ENCODE measurements around the gene FERMT3. TPM values are rescaled to one million over a fixed set of nuclear protein-coding genes. Genes with fewer than 3 reads are reported as not detected.
A peak's percentile ranks its signal among the peaks of the same experiment; 100 is the strongest.

FERMT3 gene
- total RNA-seq, 1 experiment from 2014 or later: 72.7 TPM

DNA sequence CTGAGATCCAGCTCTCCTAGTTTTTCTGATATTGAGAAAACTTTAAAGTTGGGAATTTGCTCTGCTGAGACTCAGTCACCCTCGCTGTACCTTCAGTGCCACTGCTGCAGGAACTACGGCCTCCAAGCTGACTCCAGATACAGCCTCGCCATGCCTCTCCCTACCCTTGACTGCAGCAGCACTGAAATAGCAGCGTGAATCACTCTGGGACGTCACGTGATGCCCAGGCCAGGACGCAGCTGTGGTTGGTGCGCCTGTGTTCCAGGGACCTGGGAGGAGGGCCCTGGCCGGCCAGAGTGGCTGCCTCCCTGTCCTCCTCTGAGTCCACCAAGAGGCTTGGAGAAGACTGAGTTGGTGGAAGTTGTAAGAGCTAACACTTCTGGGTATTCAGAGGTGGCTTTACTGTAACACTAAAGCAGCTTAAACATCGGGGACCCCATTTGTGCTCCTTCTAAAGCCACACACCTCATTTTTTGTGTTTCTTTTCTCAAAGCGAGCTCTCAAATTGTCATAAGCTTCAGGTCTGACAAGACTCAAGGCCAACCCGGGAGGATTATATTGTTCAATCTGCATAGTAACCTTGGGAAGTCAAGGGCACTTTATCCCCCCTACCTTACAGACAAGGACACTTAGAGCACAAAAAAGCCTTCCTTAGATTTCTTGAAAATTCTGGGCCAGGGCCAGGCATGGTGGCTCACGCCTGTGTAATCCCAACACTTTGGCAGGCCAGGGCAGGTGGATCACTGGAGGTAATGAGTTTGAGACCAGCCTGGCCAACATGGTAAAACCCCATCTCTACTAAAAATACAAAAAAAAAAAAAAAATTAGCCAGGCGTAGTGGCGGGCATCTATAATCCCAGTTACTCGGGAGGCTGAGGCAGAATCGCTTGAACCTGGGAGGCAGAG, 24.8 kb upstream of the FERMT3 start:
- H3K27ac ChIP-seq (ENCODE audit: low read length): peak overlapping the region; percentile 20
- peak overlapping the region; percentile 50 for H3K9ac ChIP-seq (ENCODE audit: low read length)
- peak overlapping the region; percentile 59 for H3K4me2 ChIP-seq (ENCODE audit: low read depth, low read length, poor library complexity, severe bottlenecking)
- H3K36me3 ChIP-seq (ENCODE audit: insufficient read depth, low read length): peaks cover 8% of the 10 kb centered on the region; the same call in 1 of the 2 replicates
- H3K4me3 ChIP-seq (ENCODE audit: low read length): peak overlapping the region; percentile 15; the same call in 1 of the 2 replicates
- H4K20me1 ChIP-seq (ENCODE audit: insufficient read depth, low read depth, low read length): no peaks in the 10 kb centered on the region
- H3K4me1 ChIP-seq (ENCODE audit: low read length): peaks cover 36% of the 10 kb centered on the region
- H3K9me3 ChIP-seq (ENCODE audit: low read length): peaks cover 5% of the 10 kb centered on the region; the same call in 1 of the 2 replicates
- peak overlapping the region; percentile 6; the same call in 1 of the 2 replicates for H2AFZ ChIP-seq (ENCODE audit: low read length)
- peak; percentile 86 for DNase-seq
- H3K9me2 ChIP-seq (replicated peaks; ENCODE audit: insufficient read depth, low read length): no peaks in the 10 kb centered on the region
- H3K27me3 ChIP-seq (ENCODE audit: low read length): no peaks in the 10 kb centered on the region
- peaks cover 20% of the 10 kb centered on the region for H3K79me2 ChIP-seq (ENCODE audit: low read length)

- Histone ChIP-seq H3K9me2 (replicated peaks; ENCODE audit: insufficient read depth, low read length) (no peaks in the 10 kb centered on the region), H3K36me3 (ENCODE audit: insufficient read depth, low read length) (peaks cover 12% of the 10 kb centered on the region), H3K79me2 (ENCODE audit: low read length) (peaks cover 20% of the 10 kb centered on the region), H3K4me3 (ENCODE audit: low read length) (peak overlapping the region; percentile 78; the same call in 1 of the 2 replicates), H3K9me3 (ENCODE audit: low read length) (peaks cover 5% of the 10 kb centered on the region; the same call in 1 of the 2 replicates), H2AFZ (ENCODE audit: low read length) (no peak overlapping the region), H3K4me2 (ENCODE audit: low read depth, low read length, poor library complexity, severe bottlenecking) (peak overlapping the region; percentile 95), H4K20me1 (ENCODE audit: insufficient read depth, low read depth, low read length) (peaks cover 6% of the 10 kb centered on the region; the same call in 1 of the 2 replicates), H3K27me3 (ENCODE audit: low read length) (no peaks in the 10 kb centered on the region), H3K27ac (ENCODE audit: low read length) (no peak overlapping the region), H3K9ac (ENCODE audit: low read length) (peak overlapping the region; percentile 83), H3K4me1 (ENCODE audit: low read length) (peaks cover 36% of the 10 kb centered on the region)
- DNase-seq: no peak
Measured at GRCh38 chr11:64183890-64184289, 22.6 kb upstream of the FERMT3 start.

DNA sequence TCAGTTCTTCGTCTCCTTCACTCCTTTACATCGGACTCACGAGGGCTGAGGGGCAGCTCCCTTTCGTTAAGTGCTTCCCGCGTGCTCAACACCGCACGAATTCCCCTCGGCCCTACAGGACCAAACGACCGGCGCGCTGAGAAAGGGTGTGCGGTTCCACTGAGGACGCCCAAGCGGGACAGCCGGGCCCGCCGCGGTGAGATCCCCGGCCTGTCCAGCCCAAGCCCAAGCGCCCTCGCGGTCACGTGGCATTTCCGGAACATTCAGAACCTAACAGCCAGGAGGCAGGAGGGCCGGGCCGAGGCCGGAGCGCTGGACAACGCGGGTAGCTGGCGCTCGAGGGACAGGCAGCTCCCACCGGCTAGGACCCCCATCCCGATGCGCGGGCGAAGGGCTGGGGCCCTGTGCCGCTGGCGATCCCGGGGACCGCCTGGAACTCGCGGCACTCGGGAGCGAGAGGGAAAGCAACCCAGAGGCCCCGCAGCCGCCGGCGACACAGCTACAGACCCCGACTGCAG, 21.3 kb upstream of the FERMT3 start:
- H3K4me3 ChIP-seq (ENCODE audit: low read length): peak overlapping the region; percentile 78
- H3K27me3 ChIP-seq (ENCODE audit: low read length): no peaks in the 10 kb centered on the region

DNA sequence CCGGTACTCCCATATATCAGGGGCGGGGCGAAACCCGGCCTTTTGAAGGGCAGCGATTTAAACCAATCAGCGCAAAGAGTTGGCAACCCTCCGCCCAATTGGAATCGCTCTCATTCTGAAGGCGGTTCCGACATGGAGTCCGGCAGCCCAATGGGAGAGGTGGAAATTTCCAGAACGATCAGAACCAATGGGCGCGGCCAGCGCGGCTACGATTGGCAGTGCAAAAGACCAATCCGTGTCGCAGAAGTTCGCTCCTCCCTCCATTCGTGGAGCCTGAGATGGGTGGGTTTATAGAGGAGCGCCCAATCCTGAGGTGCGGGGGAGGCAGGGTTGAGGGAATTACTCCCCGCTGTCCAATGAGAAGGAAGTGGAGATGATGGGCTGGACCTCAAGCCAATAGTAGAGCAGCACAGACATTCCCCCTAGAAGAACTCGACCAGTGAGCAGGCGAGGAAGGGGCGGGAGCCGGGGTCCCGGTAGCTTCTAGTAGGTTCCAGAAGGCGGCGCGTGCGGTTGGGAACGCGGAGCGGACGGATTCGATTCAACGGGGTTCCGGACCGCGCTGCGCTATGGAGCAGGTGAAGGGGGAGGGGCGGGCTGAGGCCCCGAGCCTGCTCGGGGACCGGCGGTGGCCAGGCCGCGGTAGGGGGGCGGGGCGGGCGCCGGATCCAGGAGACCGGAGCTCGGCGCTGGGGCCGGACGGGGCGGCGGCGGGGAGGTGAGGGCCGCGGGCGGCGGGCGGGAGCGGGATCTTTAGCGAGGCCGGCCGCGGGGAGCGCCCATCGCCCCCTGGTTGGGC, 20.6 kb upstream of the FERMT3 start, which contains the start of gene STIP1:
STIP1 (plus strand) TSS at position 479 of the 799 bp plus-strand sequence; CDS start at position 570, 91 bp downstream.
- H3K4me2 ChIP-seq (ENCODE audit: low read depth, low read length, poor library complexity, severe bottlenecking): peak within 1 kb of the TSS; percentile 95
- peak; percentile 100 for DNase-seq
- peak within 1 kb of the TSS; percentile 52 for H3K27ac ChIP-seq (ENCODE audit: low read length)
- no peaks in the 10 kb centered on the region for H3K27me3 ChIP-seq (ENCODE audit: low read length)
- H3K36me3 ChIP-seq (ENCODE audit: insufficient read depth, low read length): peaks cover 13% of the 10 kb centered on the region
- H2AFZ ChIP-seq (ENCODE audit: low read length): no peak within 1 kb of the TSS
- peaks cover 22% of the 10 kb centered on the region; the same call in 1 of the 2 replicates for H4K20me1 ChIP-seq (ENCODE audit: insufficient read depth, low read depth, low read length)
- H3K9ac ChIP-seq (ENCODE audit: low read length): peak within 1 kb of the TSS; percentile 83
- H3K4me3 ChIP-seq (ENCODE audit: low read length): peak within 1 kb of the TSS; percentile 78
- no peaks in the 10 kb centered on the region for H3K9me2 ChIP-seq (replicated peaks; ENCODE audit: insufficient read depth, low read length)
- H3K9me3 ChIP-seq (ENCODE audit: low read length): no peaks in the 10 kb centered on the region
- peaks cover 27% of the 10 kb centered on the region for H3K79me2 ChIP-seq (ENCODE audit: low read length)
- peaks cover 34% of the 10 kb centered on the region for H3K4me1 ChIP-seq (ENCODE audit: low read length)

More for the DNA sequence above, 21.3 kb upstream of the FERMT3 start:
- Histone ChIP-seq H3K27ac (ENCODE audit: low read length) (peak overlapping the region; percentile 52), H3K9me3 (ENCODE audit: low read length) (no peaks in the 10 kb centered on the region), H3K36me3 (ENCODE audit: insufficient read depth, low read length) (peaks cover 13% of the 10 kb centered on the region), H2AFZ (ENCODE audit: low read length) (no peak overlapping the region), H3K4me2 (ENCODE audit: low read depth, low read length, poor library complexity, severe bottlenecking) (peak overlapping the region; percentile 95), H3K4me1 (ENCODE audit: low read length) (peaks cover 36% of the 10 kb centered on the region), H3K9ac (ENCODE audit: low read length) (peak overlapping the region; percentile 83), H3K79me2 (ENCODE audit: low read length) (peaks cover 20% of the 10 kb centered on the region), H3K9me2 (replicated peaks; ENCODE audit: insufficient read depth, low read length) (no peaks in the 10 kb centered on the region), H4K20me1 (ENCODE audit: insufficient read depth, low read depth, low read length) (peaks cover 16% of the 10 kb centered on the region; the same call in 1 of the 2 replicates)
- peak; percentile 77 for DNase-seq

DNA sequence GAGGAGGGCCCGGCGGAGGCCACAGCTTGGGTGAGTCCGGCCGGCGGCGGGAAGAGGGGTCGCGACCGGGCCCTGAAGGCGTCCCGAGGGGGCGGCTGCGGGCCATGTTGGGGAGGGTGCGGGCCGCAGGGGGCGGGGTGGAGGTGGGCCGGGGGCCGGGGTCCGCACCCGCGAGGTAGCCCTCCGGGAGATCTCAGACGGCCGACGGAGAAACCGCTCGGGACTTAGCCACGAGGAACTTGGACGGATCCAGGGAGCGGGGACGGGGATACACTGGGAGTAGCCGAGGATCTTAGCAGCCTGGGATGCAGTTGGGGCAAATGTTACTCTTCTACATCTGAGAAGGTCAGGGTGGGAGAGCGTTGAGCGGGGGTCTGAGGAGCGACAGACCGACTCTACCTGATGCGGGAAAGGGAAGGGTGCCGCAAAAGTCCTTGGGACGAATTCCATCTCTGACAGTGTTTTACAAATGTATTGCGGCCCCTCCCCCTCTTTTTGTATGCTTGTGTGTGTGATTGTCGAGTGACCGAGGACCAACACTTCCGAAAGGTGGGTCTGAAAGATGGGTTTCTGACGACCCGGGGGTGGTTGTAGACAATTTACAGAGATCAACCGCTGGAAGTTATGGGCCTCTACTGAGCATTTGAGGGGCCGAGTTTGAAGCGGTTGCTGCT, 19.9 kb upstream of the FERMT3 start:
- H3K79me2 ChIP-seq (ENCODE audit: low read length): peaks cover 34% of the 10 kb centered on the region
- peaks cover 13% of the 10 kb centered on the region for H3K36me3 ChIP-seq (ENCODE audit: insufficient read depth, low read length)
- H4K20me1 ChIP-seq (ENCODE audit: insufficient read depth, low read depth, low read length): peaks cover 23% of the 10 kb centered on the region; the same call in 1 of the 2 replicates
- no peaks in the 10 kb centered on the region for H3K9me2 ChIP-seq (replicated peaks; ENCODE audit: insufficient read depth, low read length)
- H3K9me3 ChIP-seq (ENCODE audit: low read length): no peaks in the 10 kb centered on the region
- H3K27me3 ChIP-seq (ENCODE audit: low read length): no peaks in the 10 kb centered on the region
- H3K4me1 ChIP-seq (ENCODE audit: low read length): peaks cover 27% of the 10 kb centered on the region
- no peak overlapping the region for H3K27ac ChIP-seq (ENCODE audit: low read length)
- no peak overlapping the region for H3K9ac ChIP-seq (ENCODE audit: low read length)
- no peak overlapping the region for H2AFZ ChIP-seq (ENCODE audit: low read length)
- H3K4me3 ChIP-seq (ENCODE audit: low read length): no peak overlapping the region
- DNase-seq: no peak
- H3K4me2 ChIP-seq (ENCODE audit: low read depth, low read length, poor library complexity, severe bottlenecking): no peak overlapping the region

- H3K9ac ChIP-seq (ENCODE audit: low read length): no peak overlapping the region
- no peak overlapping the region for H3K4me2 ChIP-seq (ENCODE audit: low read depth, low read length, poor library complexity, severe bottlenecking)
- no peak overlapping the region for H2AFZ ChIP-seq (ENCODE audit: low read length)
- no peaks in the 10 kb centered on the region for H3K9me3 ChIP-seq (ENCODE audit: low read length)
- H3K79me2 ChIP-seq (ENCODE audit: low read length): peaks cover 39% of the 10 kb centered on the region
- no peak overlapping the region for H3K27ac ChIP-seq (ENCODE audit: low read length)
- H3K36me3 ChIP-seq (ENCODE audit: insufficient read depth, low read length): peaks cover 59% of the 10 kb centered on the region
- no peak for DNase-seq
- no peaks in the 10 kb centered on the region for H3K9me2 ChIP-seq (replicated peaks; ENCODE audit: insufficient read depth, low read length)
- no peaks in the 10 kb centered on the region for H3K4me1 ChIP-seq (ENCODE audit: low read length)
- no peak overlapping the region for H3K4me3 ChIP-seq (ENCODE audit: low read length)
- peaks cover 43% of the 10 kb centered on the region for H4K20me1 ChIP-seq (ENCODE audit: insufficient read depth, low read depth, low read length)
- no peaks in the 10 kb centered on the region for H3K27me3 ChIP-seq (ENCODE audit: low read length)
Measured at GRCh38 chr11:64192434-64192833, 14.1 kb upstream of the FERMT3 start.

- H3K36me3 ChIP-seq (ENCODE audit: insufficient read depth, low read length): peaks cover 66% of the 10 kb centered on the region
- H3K4me2 ChIP-seq (ENCODE audit: low read depth, low read length, poor library complexity, severe bottlenecking): no peak overlapping the region
- H3K27me3 ChIP-seq (ENCODE audit: low read length): no peaks in the 10 kb centered on the region
- no peak overlapping the region for H3K27ac ChIP-seq (ENCODE audit: low read length)
- H3K4me3 ChIP-seq (ENCODE audit: low read length): no peak overlapping the region
- no peak overlapping the region for H3K9ac ChIP-seq (ENCODE audit: low read length)
- no peak for DNase-seq
- peaks cover 23% of the 10 kb centered on the region for H4K20me1 ChIP-seq (ENCODE audit: insufficient read depth, low read depth, low read length)
- H3K4me1 ChIP-seq (ENCODE audit: low read length): peaks cover 1% of the 10 kb centered on the region; the same call in 1 of the 2 replicates
- no peak overlapping the region for H2AFZ ChIP-seq (ENCODE audit: low read length)
- H3K9me3 ChIP-seq (ENCODE audit: low read length): no peaks in the 10 kb centered on the region
- peaks cover 26% of the 10 kb centered on the region for H3K79me2 ChIP-seq (ENCODE audit: low read length)
- H3K9me2 ChIP-seq (replicated peaks; ENCODE audit: insufficient read depth, low read length): no peaks in the 10 kb centered on the region
Measured at GRCh38 chr11:64196626-64197025, 9.9 kb upstream of the FERMT3 start.

Measured in Karpas-422 (cell line).